ENCODE data around the gene ARPC2.

ARPC2 gene

DNA sequence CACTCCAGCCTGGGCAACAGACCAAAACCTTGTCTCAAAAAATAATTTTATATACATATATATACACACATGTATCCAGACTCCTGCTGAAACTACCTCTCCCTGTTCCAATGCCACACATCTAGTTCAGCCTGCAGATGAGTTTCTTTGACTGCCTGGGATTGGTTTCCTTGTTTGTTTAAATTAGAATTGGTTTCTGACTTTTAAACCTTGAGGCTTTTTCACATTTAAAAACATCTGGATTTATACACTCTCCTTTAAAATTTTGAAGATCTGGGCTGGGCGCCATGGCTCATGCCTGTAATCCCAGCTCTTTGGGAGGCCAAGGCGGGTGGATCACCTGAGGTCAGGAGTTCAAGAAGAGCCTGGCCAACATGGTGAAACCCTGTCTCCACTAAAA lies 28.5 kb upstream of the ARPC2 start:
- H3K36me3 Mint-ChIP-seq, result no peaks in the 10 kb centered on the region
- peaks cover 23% of the 10 kb centered on the region for H3K27me3 Mint-ChIP-seq
- no peaks in the 10 kb centered on the region for H3K9me3 Mint-ChIP-seq
- H3K27ac Mint-ChIP-seq, result no peak overlapping the region
- DNase-seq, result no peak
- H3K4me1 Mint-ChIP-seq, result peaks cover 10% of the 10 kb centered on the region
- CTCF ChIA-PET, result interaction anchor here (1.0 to 4.2 kb wide), 5 partner anchors 27 to 83 kb away, joined by 3 to 52 read pairs (median 8); partner anchors contain the start of genes AAMP and PNKD
- no peak overlapping the region for H3K4me3 Mint-ChIP-seq

DNA sequence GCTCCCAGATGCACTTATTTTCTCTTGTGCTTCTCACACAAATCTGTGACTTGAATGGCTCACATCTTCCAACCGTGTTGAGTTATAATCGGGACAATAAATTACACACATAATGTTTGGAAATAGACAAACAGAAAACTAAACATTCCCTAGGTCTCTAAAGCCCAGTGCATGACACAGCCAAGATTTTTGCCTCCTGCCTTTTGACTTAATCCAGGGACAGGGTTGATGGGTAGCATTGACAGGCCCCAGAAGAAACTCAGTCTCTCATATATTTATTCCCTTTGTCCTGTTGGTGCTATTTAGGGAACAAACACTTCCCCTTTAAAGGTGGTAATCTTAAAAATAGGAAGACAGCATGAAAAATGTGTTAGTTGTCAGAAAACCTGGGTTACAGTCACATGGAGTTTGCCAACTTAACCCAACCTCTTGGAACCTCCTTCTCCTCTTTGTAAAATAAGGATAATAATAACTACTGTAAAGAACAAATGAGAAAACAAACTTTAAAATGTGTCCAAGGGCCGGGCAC lies 24.0 kb upstream of the ARPC2 start:
- Mint-ChIP-seq H3K9me3 (no peaks in the 10 kb centered on the region), H3K36me3 (no peaks in the 10 kb centered on the region), H3K27me3 (peaks cover 18% of the 10 kb centered on the region), H3K4me1 (no peaks in the 10 kb centered on the region), H3K4me3 (no peak overlapping the region), H3K27ac (no peak overlapping the region)
- no peak for DNase-seq
- CTCF ChIA-PET, result no interaction called here

DNA sequence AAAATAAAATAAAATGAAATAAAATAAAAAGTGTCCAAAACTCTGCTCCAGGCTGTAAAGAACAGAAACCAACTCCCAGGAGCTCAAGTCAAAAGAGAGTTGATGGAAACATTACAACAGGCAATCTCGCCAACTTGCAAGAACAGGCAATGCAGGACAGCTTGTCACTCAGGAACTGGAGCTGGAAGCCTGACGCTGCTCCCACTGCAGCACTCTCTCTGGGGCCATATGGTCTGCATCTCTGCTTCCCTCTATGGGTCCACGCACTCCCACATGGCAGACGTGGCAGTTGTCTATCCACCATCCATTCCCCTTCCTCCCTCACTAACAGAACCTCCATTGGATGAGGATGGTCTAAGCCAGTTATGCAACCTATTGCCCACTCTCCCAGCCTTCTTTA lies 23.3 kb upstream of the ARPC2 start:
- H3K4me1 Mint-ChIP-seq, result no peaks in the 10 kb centered on the region
- DNase-seq, result no peak
- H3K27ac Mint-ChIP-seq, result no peak overlapping the region
- no peak overlapping the region for H3K4me3 Mint-ChIP-seq
- H3K36me3 Mint-ChIP-seq, result no peaks in the 10 kb centered on the region
- CTCF ChIA-PET, result no interaction called here
- H3K9me3 Mint-ChIP-seq, result no peaks in the 10 kb centered on the region
- H3K27me3 Mint-ChIP-seq, result peaks cover 26% of the 10 kb centered on the region

DNA sequence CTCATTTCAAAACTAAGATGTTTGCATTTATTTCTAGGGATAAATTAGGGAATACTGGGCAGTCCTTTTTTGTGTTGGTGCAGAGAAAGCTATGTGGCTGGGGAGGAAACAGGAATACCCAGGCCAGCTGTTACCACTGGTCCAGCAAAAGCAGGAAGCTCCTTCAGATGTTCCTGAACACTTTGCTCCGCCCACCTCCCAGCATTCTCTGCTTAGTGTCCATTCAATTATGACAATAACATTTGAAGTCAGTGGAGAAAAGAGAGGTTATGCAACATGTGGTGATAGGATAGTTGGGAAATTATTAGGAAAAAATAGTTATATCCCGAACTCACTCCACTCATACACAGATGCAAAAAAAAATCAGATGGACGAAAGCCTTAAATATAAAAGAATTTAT lies 22.1 kb upstream of the ARPC2 start:
- no peak overlapping the region for H3K27ac Mint-ChIP-seq
- DNase-seq, result no peak
- CTCF ChIA-PET, result interaction anchor here (0.8 to 1.5 kb wide), 2 partner anchors 9 to 26 kb away, joined by 3 to 4 read pairs; no protein-coding TSS in a partner anchor
- H3K36me3 Mint-ChIP-seq, result no peaks in the 10 kb centered on the region
- H3K9me3 Mint-ChIP-seq, result no peaks in the 10 kb centered on the region
- H3K4me3 Mint-ChIP-seq, result no peak overlapping the region
- no peaks in the 10 kb centered on the region for H3K4me1 Mint-ChIP-seq
- H3K27me3 Mint-ChIP-seq, result peaks cover 33% of the 10 kb centered on the region

DNA sequence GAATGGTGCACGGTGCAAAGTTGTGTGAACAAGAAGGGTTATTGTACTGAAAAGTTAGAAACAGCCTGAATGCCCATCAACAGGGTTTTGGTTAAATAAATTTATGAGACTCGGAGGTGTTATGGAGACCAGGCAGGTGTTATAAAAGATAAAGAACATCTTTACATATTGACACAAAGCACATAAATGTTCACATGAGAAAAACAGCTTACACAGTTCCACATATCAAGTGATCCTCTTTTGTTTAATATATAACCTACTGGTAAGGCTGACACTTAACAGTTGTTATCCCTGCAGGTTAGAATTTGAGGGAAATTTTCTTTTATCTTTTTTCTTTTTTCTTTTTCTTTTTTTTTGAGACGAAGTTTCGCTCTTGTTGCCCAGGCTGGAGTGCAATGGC lies 20.0 kb upstream of the ARPC2 start:
- CTCF ChIA-PET, result no interaction called here
- no peaks in the 10 kb centered on the region for H3K36me3 Mint-ChIP-seq
- H3K4me1 Mint-ChIP-seq, result no peaks in the 10 kb centered on the region
- peaks cover 48% of the 10 kb centered on the region for H3K27me3 Mint-ChIP-seq
- no peaks in the 10 kb centered on the region for H3K9me3 Mint-ChIP-seq
- H3K4me3 Mint-ChIP-seq, result no peak overlapping the region
- DNase-seq, result no peak
- no peak overlapping the region for H3K27ac Mint-ChIP-seq

DNA sequence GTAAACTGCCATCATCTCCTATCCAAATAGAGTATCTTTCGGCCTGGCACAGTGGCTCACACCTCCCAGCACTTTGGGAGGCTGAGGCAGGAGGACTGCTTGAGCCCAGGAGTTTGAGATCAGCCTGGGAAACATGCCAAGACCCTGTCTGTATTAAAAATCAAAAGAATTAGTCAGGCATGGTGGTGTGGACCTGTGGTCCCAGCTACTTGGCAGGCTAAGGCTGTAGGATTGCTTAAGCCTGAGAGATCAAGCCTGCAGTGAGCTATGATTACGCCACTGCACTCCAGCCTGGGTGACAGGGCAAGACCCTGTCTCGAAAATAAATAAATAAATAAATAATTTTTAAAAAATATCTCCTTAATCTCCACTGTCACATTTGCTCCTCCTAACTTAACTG lies 14.7 kb upstream of the ARPC2 start:
- Mint-ChIP-seq H3K27ac (no peak overlapping the region), H3K4me1 (no peaks in the 10 kb centered on the region), H3K36me3 (no peaks in the 10 kb centered on the region), H3K27me3 (peaks cover 40% of the 10 kb centered on the region), H3K4me3 (no peak overlapping the region), H3K9me3 (no peaks in the 10 kb centered on the region)
- no peak for DNase-seq
- CTCF ChIA-PET, result no interaction called here

DNA sequence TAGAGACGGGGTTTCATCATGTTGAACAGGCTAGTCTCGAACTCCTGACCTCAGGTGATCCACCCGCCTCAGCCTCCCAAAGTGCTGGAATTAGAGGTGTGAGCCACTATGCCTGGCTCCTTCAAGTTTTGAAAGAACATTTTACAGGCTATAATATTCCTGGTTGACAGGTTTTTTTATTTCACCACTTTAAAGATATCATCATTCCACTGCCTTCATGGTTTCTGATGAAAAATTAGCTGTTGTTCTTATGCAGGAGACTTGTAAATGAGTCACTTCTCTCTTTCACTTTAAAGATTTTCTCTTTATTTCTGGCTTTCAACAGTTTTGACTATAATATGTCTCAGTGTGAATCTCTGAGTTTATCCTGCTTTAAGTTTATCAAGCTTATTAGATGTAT lies 7.9 kb upstream of the ARPC2 start:
- Mint-ChIP-seq H3K27ac (no peak overlapping the region), H3K4me1 (no peaks in the 10 kb centered on the region), H3K9me3 (peaks cover 6% of the 10 kb centered on the region), H3K36me3 (peaks cover 8% of the 10 kb centered on the region), H3K4me3 (no peak overlapping the region), H3K27me3 (peaks cover 24% of the 10 kb centered on the region)
- no peak for DNase-seq
- CTCF ChIA-PET, result no interaction called here

DNA sequence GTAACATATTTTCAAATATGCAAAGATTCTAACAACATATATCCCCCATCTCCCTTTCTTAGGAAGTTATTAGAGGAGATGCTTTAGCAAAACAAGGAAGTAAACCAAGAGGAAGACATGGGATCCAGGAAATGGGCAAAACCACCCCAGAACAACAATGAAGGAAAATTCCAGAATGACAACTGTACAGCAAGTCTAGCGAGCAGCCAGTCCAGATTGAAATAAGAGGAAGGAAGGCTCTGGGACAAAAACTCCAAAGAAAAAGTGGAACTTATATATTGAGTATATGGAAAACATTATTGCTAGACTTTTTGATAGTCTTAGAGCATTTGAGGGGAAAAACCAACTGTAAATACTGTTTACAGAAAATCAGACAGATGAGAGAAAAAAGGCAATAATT lies 2.9 kb upstream of the ARPC2 start:
- peaks cover 15% of the 10 kb centered on the region for H3K4me1 Mint-ChIP-seq
- peaks cover 23% of the 10 kb centered on the region for H3K36me3 Mint-ChIP-seq
- H3K27me3 Mint-ChIP-seq, result peaks cover 25% of the 10 kb centered on the region
- no peak for DNase-seq
- H3K4me3 Mint-ChIP-seq, result no peak overlapping the region
- peaks cover 5% of the 10 kb centered on the region for H3K9me3 Mint-ChIP-seq
- CTCF ChIA-PET, result no interaction called here
- H3K27ac Mint-ChIP-seq, result no peak overlapping the region

DNA sequence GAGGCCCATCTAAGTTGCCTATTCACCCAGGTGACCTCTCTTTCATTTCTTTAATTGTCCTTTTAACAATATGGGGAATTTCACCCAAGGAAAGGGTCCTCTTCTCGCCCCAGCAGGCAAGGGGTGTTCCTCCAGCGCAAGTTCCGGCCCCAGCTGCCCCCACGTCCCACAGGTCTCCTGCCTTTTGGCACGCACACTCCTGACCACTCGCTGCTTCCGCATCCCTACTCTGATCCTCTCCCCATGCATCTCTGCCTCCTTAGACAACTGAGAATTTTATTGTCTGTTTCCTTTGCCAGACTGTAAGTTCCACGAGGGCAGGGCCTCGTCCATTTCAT lies 684 bp upstream of the ARPC2 start:
- H3K27me3 Mint-ChIP-seq, result peaks cover 13% of the 10 kb centered on the region
- H3K4me3 Mint-ChIP-seq, result peak overlapping the region; percentile 99
- CTCF ChIA-PET, result interaction anchor here (0.6 to 2.5 kb wide), 3 partner anchors 29 to 90 kb away, joined by 3 to 8 read pairs (median 4); no protein-coding TSS in a partner anchor
- H3K4me1 Mint-ChIP-seq, result peaks cover 35% of the 10 kb centered on the region
- DNase-seq, result no peak
- H3K9me3 Mint-ChIP-seq, result no peaks in the 10 kb centered on the region
- H3K36me3 Mint-ChIP-seq, result peaks cover 36% of the 10 kb centered on the region
- peak overlapping the region; percentile 90 for H3K27ac Mint-ChIP-seq

DNA sequence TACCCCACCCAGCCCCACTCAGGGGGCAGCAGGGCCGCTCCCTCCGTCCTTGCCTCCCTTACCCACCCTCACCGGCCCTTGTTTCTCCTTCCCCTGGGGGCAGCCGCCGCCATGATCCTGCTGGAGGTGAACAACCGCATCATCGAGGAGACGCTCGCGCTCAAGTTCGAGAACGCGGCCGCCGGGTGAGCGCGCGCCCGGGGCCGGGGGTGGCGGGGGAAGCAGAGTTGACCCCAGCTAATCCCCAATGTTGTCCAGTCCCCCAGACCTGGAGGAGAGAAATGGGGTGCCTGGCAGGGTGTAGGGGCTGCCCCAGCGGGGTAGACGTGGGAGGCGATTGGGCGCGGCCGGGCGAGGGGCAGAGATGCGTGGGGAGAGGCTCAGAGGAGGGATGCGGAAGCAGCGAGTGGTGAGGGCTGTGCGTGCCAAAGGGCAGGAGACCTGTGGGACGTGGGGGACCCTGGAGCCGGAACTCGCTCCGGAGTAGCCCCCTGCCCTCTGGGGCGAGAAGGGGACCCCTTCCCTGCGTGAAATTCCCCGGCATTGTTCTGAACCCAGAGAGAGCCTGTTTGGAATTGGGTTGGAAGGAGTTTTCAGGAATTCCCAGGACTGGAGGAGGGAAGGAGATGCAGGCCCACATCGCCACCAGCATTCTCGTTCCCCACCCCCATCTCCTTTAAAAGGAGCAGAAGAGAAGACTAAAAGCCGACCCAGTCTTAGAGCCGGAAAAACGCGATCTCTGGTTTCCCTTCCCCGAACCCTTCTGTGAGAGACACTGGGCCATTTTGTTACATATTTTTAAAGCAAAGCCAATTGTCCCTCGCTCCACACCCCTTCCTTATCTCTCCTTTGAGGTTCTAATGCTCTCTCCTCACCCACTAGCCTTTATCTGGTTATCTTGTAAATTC lies 625 bp downstream of the ARPC2 start:
- Mint-ChIP-seq H3K9me3 (no peaks in the 10 kb centered on the region), H3K4me1 (peaks cover 48% of the 10 kb centered on the region), H3K27ac (peak overlapping the region; percentile 90), H3K27me3 (peaks cover 5% of the 10 kb centered on the region), H3K4me3 (peak overlapping the region; percentile 99), H3K36me3 (peaks cover 46% of the 10 kb centered on the region)
- CTCF ChIA-PET, result interaction anchor here (0.5 to 2.0 kb wide), 3 partner anchors 10 to 40 kb away, joined by 3 to 6 read pairs (median 4); no protein-coding TSS in a partner anchor
- peak; percentile 79 for DNase-seq

DNA sequence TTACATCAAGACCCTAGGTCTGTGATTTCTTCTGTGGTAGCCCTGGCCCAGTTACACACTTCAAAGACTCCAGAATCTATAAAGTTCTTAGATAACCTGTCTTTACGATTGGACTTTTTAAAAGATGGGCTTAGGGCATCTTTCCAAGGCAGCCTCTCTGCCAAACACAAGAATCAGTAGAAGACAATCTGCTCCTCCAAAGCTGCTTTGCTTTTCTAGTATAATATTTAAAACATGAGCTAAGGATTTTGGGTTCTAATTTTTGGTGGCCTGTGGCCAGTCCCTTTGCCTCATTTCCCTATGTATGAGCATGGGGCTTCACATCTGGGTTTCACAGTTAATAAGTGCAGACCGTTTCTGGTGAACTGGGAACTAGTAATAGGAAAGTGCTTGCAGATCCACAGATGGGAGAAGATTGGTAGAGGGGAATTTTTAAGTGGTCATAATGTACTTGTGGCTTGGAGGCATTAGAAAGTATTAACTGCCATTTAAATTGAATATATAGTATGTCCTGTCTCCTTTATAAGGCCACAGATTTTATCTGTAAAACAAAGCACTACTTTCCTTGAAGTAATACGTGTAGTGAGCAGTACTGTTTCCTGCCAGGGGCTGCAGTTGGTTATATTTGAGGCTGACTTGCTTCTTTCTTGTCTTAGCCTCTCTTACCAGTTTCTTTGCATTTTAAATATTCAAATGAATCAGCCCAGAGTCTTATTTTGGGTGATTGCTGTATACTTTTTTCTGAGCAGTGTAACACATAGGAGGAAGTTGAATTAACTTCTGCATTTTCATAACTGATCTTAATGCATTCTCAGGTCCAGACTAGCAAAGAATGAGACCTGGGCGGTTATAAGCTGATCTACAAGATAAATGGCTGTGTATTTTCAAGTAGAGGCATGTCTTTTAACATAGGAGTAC lies 1.5 kb downstream of the ARPC2 start:
- Mint-ChIP-seq H3K36me3 (peaks cover 56% of the 10 kb centered on the region), H3K4me1 (peaks cover 57% of the 10 kb centered on the region)

DNA sequence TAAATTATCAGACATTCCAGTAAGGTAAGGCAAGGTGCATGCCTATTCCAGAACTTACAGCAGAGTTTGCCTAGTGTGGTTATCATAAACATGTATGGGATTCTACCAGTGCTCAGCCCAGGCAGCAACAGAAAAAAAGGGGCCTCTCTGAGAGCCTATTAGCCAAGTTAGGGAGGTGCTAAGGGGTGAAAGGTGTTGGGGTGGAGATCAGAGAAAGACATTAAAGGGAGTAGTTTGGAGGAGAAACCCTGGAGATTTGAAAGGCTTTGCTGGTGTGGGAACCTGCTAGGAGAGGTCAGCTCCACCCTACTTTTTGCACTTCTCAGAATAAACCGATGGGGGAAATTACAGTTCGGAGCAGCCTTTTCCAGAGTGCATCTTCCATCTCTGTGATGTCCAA lies 2.9 kb downstream of the ARPC2 start:
- Mint-ChIP-seq H3K4me1 (peaks cover 71% of the 10 kb centered on the region), H3K9me3 (no peaks in the 10 kb centered on the region), H3K27me3 (peaks cover 5% of the 10 kb centered on the region), H3K4me3 (peak overlapping the region; percentile 99), H3K36me3 (peaks cover 68% of the 10 kb centered on the region), H3K27ac (peak overlapping the region; percentile 90)
- no peak for DNase-seq
- CTCF ChIA-PET, result interaction anchor here (2.0 to 3.2 kb wide), 2 partner anchors 7 to 10 kb away, joined by 6 to 23 read pairs; no protein-coding TSS in a partner anchor

More for the DNA sequence above, 1.5 kb downstream of the ARPC2 start:
- Mint-ChIP-seq H3K27ac (peak overlapping the region; percentile 90), H3K9me3 (no peaks in the 10 kb centered on the region), H3K27me3 (peaks cover 5% of the 10 kb centered on the region), H3K4me3 (peak overlapping the region; percentile 99)
- CTCF ChIA-PET, result interaction anchor here (1.3 to 2.0 kb wide), 2 partner anchors 9 to 11 kb away, joined by 3 to 6 read pairs; no protein-coding TSS in a partner anchor
- DNase-seq, result peak; percentile 56

DNA sequence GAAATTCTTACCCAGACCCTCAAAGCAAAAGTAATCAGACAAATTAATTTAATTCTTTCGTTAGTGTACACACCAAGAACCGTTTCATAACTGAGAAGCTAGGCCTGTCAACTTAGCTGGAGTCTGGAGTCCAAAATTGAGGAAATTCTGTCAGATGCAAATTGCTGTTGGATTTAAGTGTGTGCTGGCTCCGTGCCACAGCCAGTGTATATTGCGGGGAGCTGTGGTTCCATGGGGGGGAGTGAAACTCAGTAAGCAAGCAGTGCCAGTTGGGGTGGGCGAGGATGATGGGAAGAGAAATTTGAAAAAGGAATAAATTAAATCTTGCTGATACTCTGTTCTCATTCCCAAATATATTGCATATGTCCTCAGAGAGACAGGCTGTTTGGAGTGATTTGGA lies 4.0 kb downstream of the ARPC2 start:
- Mint-ChIP-seq H3K4me3 (peak overlapping the region; percentile 99), H3K9me3 (no peaks in the 10 kb centered on the region), H3K27ac (peak overlapping the region; percentile 90), H3K27me3 (peaks cover 5% of the 10 kb centered on the region), H3K4me1 (peaks cover 79% of the 10 kb centered on the region), H3K36me3 (peaks cover 79% of the 10 kb centered on the region)
- CTCF ChIA-PET, result interaction anchor here (1.1 to 3.2 kb wide), 5 partner anchors 9 to 35 kb away, joined by 3 to 23 read pairs (median 4); no protein-coding TSS in a partner anchor
- DNase-seq, result no peak

DNA sequence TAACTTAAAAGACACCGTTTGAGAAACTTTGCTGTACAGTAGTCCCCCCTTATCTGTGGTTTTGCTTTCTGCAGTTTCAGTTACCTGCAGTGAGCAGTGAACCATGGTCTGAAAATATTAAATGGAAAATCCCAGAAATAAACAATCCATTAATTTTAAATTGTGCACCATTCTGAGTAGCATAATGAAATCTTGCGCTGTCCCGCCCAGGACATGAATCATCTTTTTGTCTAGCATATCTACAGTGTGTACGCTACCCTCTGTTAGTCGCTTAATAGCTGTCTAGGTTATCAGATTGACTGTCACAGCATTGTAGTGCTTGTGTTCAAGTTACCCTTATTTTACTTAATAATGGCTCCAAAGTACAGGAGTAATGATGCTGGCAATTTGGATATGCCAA lies 6.1 kb downstream of the ARPC2 start:
- H3K4me3 Mint-ChIP-seq, result peak overlapping the region; percentile 51
- peaks cover 89% of the 10 kb centered on the region for H3K36me3 Mint-ChIP-seq
- H3K4me1 Mint-ChIP-seq, result peaks cover 91% of the 10 kb centered on the region
- CTCF ChIA-PET, result interaction anchor here (0.8 kb wide), 1 partner anchor 34 kb away, joined by 4 read pairs; no protein-coding TSS in a partner anchor
- no peaks in the 10 kb centered on the region for H3K9me3 Mint-ChIP-seq
- H3K27me3 Mint-ChIP-seq, result no peaks in the 10 kb centered on the region
- DNase-seq, result no peak
- peak overlapping the region; percentile 47 for H3K27ac Mint-ChIP-seq
